Measurements from ENCODE around the gene CLEC14A. TPM values are rescaled to one million over a fixed set of nuclear protein-coding genes. Genes with fewer than 3 reads are reported as not detected.

CLEC14A gene
- total RNA-seq, 2 donors from 2014 or later, result 0.29 to 0.59 TPM

- no peak overlapping the region for H3K27ac ChIP-seq (ENCODE audit: low read depth, low read length)
- no peaks in the 10 kb centered on the region for H3K4me1 ChIP-seq (ENCODE audit: control insufficient read depth, insufficient read depth, low read length)
- H3K9me3 ChIP-seq (ENCODE audit: control insufficient read depth, low read length), result peaks cover 12% of the 10 kb centered on the region
- H3K27me3 ChIP-seq (ENCODE audit: control insufficient read depth, insufficient read depth, low read length, poor library complexity, severe bottlenecking), result peaks cover 43% of the 10 kb centered on the region
- Mint-ChIP-seq H3K4me3 (no peak overlapping the region), H3K4me1 (peaks cover 21% of the 10 kb centered on the region), H3K9me3 (peaks cover 12% of the 10 kb centered on the region), H3K27me3 (ENCODE audit: insufficient read depth) (peaks cover 44% of the 10 kb centered on the region), H3K27ac (no peak overlapping the region), H3K36me3 (ENCODE audit: low read depth) (peaks cover 7% of the 10 kb centered on the region)
- no peak for TF ChIP-seq CTCF (conservative IDR thresholded peaks at IDR 0.05)
- H3K36me3 ChIP-seq (ENCODE audit: control insufficient read depth, insufficient read depth, low read length), result no peaks in the 10 kb centered on the region
- no peak overlapping the region for H3K4me3 ChIP-seq (ENCODE audit: low read length)
- no peak for DNase-seq
- no peak overlapping the region for H3K9ac ChIP-seq (ENCODE audit: extremely low read depth, low read length, poor library complexity, severe bottlenecking)
Observed at GRCh38 chr14:38204719-38205115, 51.2 kb downstream of the CLEC14A start.

Other genes with a start within 250 kb of the CLEC14A start
- gene SSTR1, start 48.2 kb downstream of the CLEC14A start, total RNA-seq, result 1 to 10 TPM in 1 of 2 donors, under 1 TPM in 1; 0.69 to 1.2 TPM

Data from endodermal cell (in vitro differentiated cells).